ENCODE results near the gene G0S2.

- TF ChIP-seq CTCF (conservative IDR thresholded peaks at IDR 0.05; ENCODE audit: low read depth in 2 of 2) (no peak), POLR2AphosphoS5 (IDR thresholded peaks at IDR 0.05; ENCODE audit: low read depth) (no peak), EZH2 (IDR thresholded peaks at IDR 0.05; ENCODE audit: low read depth, unreplicated experiment) (no peak), REST (IDR thresholded peaks at IDR 0.05; ENCODE audit: unreplicated experiment) (no peak), ZNF114 (CRISPR knock-in tag; IDR thresholded peaks at IDR 0.05) (no peak), EZH2phosphoT487 (IDR thresholded peaks at IDR 0.05; ENCODE audit: unreplicated experiment) (no peak), CREB1 (CRISPR knock-in tag; IDR thresholded peaks at IDR 0.05; ENCODE audit: low read depth) (no peak), JUNB (IDR thresholded peaks at IDR 0.05; ENCODE audit: unreplicated experiment) (no peak)
These were observed 44.6 kb upstream of the G0S2 start for GRCh38 chr1:209630383-209631225.
